ENCODE measurements around the gene BNC2.

The BNC2 gene

DNA sequence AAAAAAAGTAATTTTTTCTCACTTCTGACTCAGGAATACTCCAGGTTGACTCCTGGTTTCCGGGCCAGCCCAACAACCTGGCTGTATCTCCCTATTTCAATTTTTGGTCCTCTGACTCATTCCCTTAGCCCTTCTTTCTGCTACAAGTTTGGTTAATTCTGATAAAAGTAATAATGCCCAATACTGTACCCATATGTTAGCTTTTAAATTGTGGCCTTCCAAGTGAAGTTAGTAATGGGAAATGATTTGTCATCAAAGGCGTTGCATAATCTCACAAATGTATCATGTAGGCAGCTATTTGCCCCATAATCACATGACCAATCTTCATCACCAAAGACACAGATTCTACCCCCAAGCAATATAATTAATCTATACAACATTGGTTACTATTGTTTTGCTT is 31.1 kb upstream of the BNC2 start:
- TF ChIP-seq, protein P1, sequence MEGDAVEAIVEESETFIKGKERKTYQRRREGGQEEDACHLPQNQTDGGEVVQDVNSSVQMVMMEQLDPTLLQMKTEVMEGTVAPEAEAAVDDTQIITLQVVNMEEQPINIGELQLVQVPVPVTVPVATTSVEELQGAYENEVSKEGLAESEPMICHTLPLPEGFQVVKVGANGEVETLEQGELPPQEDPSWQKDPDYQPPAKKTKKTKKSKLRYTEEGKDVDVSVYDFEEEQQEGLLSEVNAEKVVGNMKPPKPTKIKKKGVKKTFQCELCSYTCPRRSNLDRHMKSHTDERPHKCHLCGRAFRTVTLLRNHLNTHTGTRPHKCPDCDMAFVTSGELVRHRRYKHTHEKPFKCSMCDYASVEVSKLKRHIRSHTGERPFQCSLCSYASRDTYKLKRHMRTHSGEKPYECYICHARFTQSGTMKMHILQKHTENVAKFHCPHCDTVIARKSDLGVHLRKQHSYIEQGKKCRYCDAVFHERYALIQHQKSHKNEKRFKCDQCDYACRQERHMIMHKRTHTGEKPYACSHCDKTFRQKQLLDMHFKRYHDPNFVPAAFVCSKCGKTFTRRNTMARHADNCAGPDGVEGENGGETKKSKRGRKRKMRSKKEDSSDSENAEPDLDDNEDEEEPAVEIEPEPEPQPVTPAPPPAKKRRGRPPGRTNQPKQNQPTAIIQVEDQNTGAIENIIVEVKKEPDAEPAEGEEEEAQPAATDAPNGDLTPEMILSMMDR (IDR thresholded peaks at IDR 0.05; ENCODE audit: unreplicated experiment in 3 of 3), result no peak
- no peak overlapping the region for H3K27ac Mint-ChIP-seq
- H3K27me3 Mint-ChIP-seq (ENCODE audit: low read depth), result no peaks in the 10 kb centered on the region
- no peak overlapping the region for H3K4me3 Mint-ChIP-seq
- no peaks in the 10 kb centered on the region for H3K4me1 Mint-ChIP-seq
- H3K36me3 Mint-ChIP-seq (ENCODE audit: low read depth), result no peaks in the 10 kb centered on the region
- H3K9me3 Mint-ChIP-seq, result peaks cover 6% of the 10 kb centered on the region

- no peak overlapping the region for H3K4me3 Mint-ChIP-seq
- H3K36me3 Mint-ChIP-seq (ENCODE audit: low read depth), result no peaks in the 10 kb centered on the region
- peaks cover 6% of the 10 kb centered on the region for H3K9me3 Mint-ChIP-seq
- TF ChIP-seq, protein P1 (IDR thresholded peaks at IDR 0.05; ENCODE audit: unreplicated experiment in 3 of 3), result no peak
- H3K4me1 Mint-ChIP-seq, result no peaks in the 10 kb centered on the region
- H3K27me3 Mint-ChIP-seq (ENCODE audit: low read depth), result no peaks in the 10 kb centered on the region
- no peak overlapping the region for H3K27ac Mint-ChIP-seq
Measured at GRCh38 chr9:16899606-16900005, 29.1 kb upstream of the BNC2 start.

DNA sequence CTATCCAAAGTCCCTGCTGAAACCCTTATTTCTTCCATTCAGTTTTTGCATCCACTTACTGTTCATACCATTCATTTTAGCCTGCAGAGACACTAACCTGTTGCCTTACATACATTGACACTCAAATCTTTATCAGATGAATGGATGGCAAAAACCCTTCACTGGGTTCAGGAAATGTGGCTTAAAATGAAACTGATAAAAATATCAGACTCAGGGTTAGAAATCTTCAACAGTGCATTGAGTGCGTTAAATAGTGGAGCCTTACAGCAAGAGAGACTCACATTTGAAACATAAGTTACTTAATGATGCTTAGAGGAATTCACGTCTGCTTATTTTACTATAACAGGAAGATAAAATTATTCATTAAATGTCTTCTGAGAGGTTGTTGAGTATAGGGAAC is 28.0 kb upstream of the BNC2 start:
- Mint-ChIP-seq H3K9me3 (peaks cover 6% of the 10 kb centered on the region), H3K4me3 (no peak overlapping the region), H3K36me3 (ENCODE audit: low read depth) (no peaks in the 10 kb centered on the region), H3K4me1 (no peaks in the 10 kb centered on the region), H3K27me3 (ENCODE audit: low read depth) (no peaks in the 10 kb centered on the region), H3K27ac (no peak overlapping the region)
- TF ChIP-seq, protein P1 (IDR thresholded peaks at IDR 0.05; ENCODE audit: unreplicated experiment in 3 of 3), result no peak

- Mint-ChIP-seq H3K9me3 (no peaks in the 10 kb centered on the region), H3K27me3 (ENCODE audit: low read depth) (no peaks in the 10 kb centered on the region), H3K4me3 (no peak overlapping the region), H3K27ac (no peak overlapping the region), H3K4me1 (peaks cover 6% of the 10 kb centered on the region), H3K36me3 (ENCODE audit: low read depth) (no peaks in the 10 kb centered on the region)
- TF ChIP-seq, protein P1 (IDR thresholded peaks at IDR 0.05; ENCODE audit: unreplicated experiment in 3 of 3), result no peak
Measured at GRCh38 chr9:16888594-16888993, 18.1 kb upstream of the BNC2 start.

GRCh38 chr9:16885931-16886330 is 15.5 kb upstream of the BNC2 start:
- no peak overlapping the region for H3K27ac Mint-ChIP-seq
- H3K4me3 Mint-ChIP-seq, result no peak overlapping the region
- H3K9me3 Mint-ChIP-seq, result no peaks in the 10 kb centered on the region
- TF ChIP-seq, protein P1 (IDR thresholded peaks at IDR 0.05; ENCODE audit: unreplicated experiment in 3 of 3), result no peak
- no peaks in the 10 kb centered on the region for H3K27me3 Mint-ChIP-seq (ENCODE audit: low read depth)
- peaks cover 6% of the 10 kb centered on the region for H3K4me1 Mint-ChIP-seq
- no peaks in the 10 kb centered on the region for H3K36me3 Mint-ChIP-seq (ENCODE audit: low read depth)

- Mint-ChIP-seq H3K4me3 (no peak overlapping the region), H3K27ac (no peak overlapping the region), H3K27me3 (ENCODE audit: low read depth) (no peaks in the 10 kb centered on the region), H3K4me1 (peaks cover 6% of the 10 kb centered on the region), H3K36me3 (ENCODE audit: low read depth) (no peaks in the 10 kb centered on the region), H3K9me3 (no peaks in the 10 kb centered on the region)
- TF ChIP-seq, protein P1 (IDR thresholded peaks at IDR 0.05; ENCODE audit: unreplicated experiment in 3 of 3), result no peak
Measured at GRCh38 chr9:16884952-16885513, 14.6 kb upstream of the BNC2 start.
